Measurements from ENCODE around the gene SLC6A3.

DNA sequence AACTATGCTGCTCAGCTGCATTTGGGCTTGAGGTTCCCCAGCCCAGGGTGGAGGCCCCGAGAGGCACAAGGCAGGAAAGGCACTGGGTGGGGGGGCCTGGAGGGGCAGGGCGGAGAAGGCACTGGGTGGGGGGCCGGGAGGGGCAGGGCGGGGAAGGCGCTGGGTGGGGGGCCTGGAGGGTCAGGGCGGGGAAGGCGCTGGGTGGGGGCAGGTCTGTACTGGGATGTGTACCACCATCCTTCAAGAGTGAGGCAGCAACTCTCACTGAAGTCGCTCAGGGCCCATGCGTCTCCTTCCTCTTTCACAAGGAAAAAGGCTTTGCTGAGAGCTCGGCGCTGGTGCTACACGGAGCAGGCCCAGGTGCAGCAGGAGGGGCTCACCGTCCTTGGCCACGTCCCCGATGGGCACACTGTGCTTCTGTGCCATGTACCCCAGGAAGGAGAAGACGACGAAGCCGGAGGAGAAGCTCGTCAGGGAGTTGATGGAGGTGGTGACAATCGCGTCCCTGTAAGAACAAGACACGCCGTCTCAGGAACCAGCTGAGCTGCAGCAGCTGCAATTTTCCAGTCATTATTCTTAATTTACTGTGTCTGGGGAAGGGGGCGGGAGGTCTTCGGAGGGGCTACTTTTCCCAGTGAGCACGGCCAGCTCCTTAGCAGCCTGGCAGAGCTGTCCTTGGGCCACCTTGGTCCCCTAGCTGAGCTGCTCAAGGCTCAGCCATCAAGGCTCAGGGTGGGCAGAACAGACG lies 30.8 kb downstream of the SLC6A3 start:
- TF ChIP-seq, protein P1, sequence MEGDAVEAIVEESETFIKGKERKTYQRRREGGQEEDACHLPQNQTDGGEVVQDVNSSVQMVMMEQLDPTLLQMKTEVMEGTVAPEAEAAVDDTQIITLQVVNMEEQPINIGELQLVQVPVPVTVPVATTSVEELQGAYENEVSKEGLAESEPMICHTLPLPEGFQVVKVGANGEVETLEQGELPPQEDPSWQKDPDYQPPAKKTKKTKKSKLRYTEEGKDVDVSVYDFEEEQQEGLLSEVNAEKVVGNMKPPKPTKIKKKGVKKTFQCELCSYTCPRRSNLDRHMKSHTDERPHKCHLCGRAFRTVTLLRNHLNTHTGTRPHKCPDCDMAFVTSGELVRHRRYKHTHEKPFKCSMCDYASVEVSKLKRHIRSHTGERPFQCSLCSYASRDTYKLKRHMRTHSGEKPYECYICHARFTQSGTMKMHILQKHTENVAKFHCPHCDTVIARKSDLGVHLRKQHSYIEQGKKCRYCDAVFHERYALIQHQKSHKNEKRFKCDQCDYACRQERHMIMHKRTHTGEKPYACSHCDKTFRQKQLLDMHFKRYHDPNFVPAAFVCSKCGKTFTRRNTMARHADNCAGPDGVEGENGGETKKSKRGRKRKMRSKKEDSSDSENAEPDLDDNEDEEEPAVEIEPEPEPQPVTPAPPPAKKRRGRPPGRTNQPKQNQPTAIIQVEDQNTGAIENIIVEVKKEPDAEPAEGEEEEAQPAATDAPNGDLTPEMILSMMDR (conservative IDR thresholded peaks at IDR 0.05; ENCODE audit: low read length), result no peak
- no peak for TF ChIP-seq EZH2phosphoT487 (IDR thresholded peaks at IDR 0.05; ENCODE audit: borderline replicate concordance)
